Skeletal muscle tissue (tissue), 4 donors: Measurements from ENCODE around the gene KRT32. TPM values are rescaled to one million over a fixed set of nuclear protein-coding genes. Genes with fewer than 3 reads are reported as not detected.

Source experiments
- H3K27ac ChIP-seq: one replicate; pipeline ENCODE4 v1.7.0; 2013; ENCODE audit warnings: mild to moderate bottlenecking, low read depth, low read length, inconsistent platforms
- H3K27me3 ChIP-seq, 3 donors: one replicate each; pipeline ENCODE4 v1.7.0; 2013; ENCODE audit warnings: low read length in 3 of 3; ENCODE audit not compliant: control insufficient read depth in 3 of 3, insufficient read depth in 3 of 3
- H3K36me3 ChIP-seq, 3 donors: one replicate each; pipeline ENCODE4 v1.7.0; 2013; ENCODE audit warnings: low read length in 3 of 3; ENCODE audit not compliant: control insufficient read depth in 3 of 3, insufficient read depth in 3 of 3
- H3K4me1 ChIP-seq, 3 donors: one replicate each; pipeline ENCODE4 v1.7.0; 2013; ENCODE audit warnings: low read length in 3 of 3, mild to moderate bottlenecking in 3 of 3; ENCODE audit not compliant: control insufficient read depth in 3 of 3, insufficient read depth in 3 of 3
- H3K4me3 ChIP-seq, 3 donors: one replicate each; pipeline ENCODE4 v1.7.0; 2013; ENCODE audit warnings: low read length in 3 of 3
- H3K9ac ChIP-seq, 3 donors: one replicate each; pipeline ENCODE4 v1.7.0; 2013; ENCODE audit warnings: low read length in 3 of 3, mild to moderate bottlenecking in 3 of 3, moderate library complexity in 2 of 3, low read depth in 1 of 3
- H3K9me3 ChIP-seq, 3 donors: one replicate each; pipeline ENCODE4 v1.7.0; 2013; ENCODE audit warnings: low read length in 3 of 3; ENCODE audit not compliant: control insufficient read depth in 3 of 3
- total RNA-seq: library from RNA; depleted of rRNA; stranded (reverse); fragments of >200 nt; gene quantifications from one replicate; pipeline ENCODE4 v1.2.3, GENCODE V29; 2014
- donor health status: Osteomylitis.

KRT32 gene
- total RNA-seq, 1 donor from 2014 or later, result not detected

DNA sequence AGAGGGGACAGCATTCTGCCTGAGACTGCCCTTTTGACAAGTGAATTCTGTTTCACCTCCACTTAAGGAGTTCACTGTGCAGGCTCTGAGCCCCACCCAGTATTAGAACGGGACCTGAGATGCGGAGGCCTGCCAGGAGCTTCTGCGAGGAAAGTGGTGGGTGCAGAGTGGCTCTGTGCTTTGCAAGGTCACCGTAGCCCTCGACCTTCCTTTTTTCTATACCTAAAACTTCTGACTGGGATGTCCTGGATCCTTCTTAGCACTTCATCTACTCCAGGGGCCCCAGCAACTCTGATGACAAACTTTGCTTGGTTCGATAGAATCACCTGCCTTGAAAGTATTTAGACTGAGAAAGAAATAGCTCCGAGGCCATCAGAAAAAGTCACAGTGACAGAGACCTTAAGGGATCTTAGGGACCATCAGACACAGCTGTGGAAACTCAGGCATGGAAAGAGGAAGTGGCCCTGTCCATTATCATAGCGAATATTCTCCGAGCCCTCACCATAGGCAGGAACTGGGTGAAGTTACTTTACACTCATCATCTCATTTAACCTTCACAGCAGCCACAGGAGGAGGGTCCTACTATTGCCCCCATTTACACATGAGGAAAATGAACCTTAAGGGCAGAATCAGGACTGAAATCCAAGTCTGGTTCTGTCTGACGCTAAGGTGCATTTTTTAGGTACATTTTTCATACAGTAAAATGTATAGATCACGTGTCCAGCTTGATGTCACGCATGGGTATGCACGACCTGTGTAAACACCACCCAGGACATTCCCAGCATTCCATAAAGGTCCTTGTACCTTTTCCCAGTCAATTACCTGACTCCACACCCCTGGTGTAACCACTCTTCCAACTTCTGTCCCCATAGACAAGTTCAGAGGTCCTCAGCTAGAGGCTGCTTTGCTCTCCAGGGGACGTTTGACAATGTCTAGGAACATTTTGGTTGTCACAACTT is 38.9 kb upstream of the KRT32 start:
- no peaks in the 10 kb centered on the region for H3K4me1 ChIP-seq
- no peaks in the 10 kb centered on the region for H3K36me3 ChIP-seq
- no peak overlapping the region for H3K27ac ChIP-seq
- no peaks in the 10 kb centered on the region for H3K9me3 ChIP-seq
- H3K9ac ChIP-seq, result no peak overlapping the region
- H3K4me3 ChIP-seq, result no peak overlapping the region
- peaks cover 0 to 12% (median 10%) of the 10 kb centered on the region in 3 donors for H3K27me3 ChIP-seq

DNA sequence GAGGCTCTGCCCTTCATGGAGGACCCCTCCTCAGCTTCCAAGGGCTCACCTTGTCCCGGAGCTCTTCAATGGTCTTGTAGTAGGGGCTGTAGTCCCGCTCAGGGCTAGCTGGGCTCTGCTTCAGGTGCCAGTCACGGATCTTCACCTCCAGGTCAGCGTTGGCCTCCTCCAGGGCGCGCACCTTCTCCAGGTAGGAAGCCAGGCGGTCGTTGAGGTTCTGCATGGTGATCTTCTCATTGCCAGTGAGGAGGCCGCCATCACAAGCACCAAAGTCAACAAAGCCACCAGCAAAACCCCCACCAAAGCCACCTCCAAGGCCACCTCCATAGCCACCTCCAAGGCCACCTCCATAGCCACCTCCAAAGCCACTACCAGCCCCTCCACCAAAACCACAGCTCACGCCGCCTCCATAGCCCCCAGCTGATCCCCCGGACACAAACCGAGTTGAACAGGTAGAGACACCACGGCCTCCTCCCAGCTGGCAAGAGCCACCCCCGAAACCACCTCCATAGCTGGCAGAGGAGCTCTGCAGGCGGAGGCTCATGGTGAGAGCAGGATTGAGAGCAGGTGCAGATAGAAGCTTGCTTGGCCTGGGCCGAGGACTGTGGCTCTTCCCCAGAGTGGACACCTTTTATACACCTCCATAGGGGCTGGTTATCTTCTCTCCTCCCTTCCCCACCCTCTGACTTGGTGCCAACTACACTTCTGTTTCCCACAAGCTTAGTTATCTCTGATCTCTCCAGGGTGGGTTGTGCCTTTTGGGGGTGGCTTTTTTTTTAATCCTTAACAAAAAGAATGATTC is 38.0 kb upstream of the KRT32 start, which contains the start of gene KRT13:
Gene KRT13, minus strand, starts transcription at position 606 of the 802 bp plus-strand sequence. Its CDS starts 62 bp downstream, at position 544.
- Histone ChIP-seq H3K27me3 (peaks cover 0 to 12% (median 7%) of the 10 kb centered on the region in 3 donors), H3K27ac (no peak within 1 kb of the TSS), H3K9ac (no peak within 1 kb of the TSS), H3K36me3 (no peaks in the 10 kb centered on the region), H3K9me3 (no peaks in the 10 kb centered on the region), H3K4me1 (no peaks in the 10 kb centered on the region), H3K4me3 (no peak within 1 kb of the TSS)

DNA sequence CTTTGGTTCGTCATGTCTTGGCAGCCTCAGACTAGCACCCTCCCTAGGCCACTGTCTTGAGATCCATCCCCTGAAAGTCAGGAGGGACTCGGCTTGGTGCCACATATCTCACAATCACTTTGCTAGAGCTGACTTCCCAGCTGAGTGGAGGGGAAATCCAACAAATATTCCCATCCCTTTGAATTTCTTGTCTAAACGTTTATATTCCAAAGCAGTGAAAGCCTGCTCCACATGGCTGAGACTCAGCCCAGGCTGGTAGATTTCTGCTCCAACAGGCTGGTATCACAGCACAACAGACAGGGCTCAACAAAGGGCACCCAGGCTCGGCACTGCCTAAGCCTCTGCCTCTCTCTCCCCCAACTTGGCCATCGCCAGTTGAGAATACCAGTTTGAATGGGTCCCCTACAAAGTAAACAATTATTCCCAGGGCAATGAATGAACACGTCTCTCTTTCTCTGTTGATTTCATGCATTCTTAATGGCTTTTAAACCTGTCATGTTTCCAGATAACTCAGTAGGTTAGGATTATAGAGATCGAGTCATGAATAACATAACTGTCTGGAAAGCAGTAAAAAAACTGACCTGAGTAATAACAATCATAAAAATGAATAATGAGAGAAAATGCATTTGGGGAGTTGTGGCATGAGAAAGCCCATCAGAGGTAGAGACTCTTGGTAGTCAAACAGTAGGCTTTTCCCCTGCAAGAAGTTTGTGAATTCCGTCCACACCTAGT is 37.2 kb upstream of the KRT32 start:
- peaks cover 0 to 15% (median 12%) of the 10 kb centered on the region in 3 donors for H3K27me3 ChIP-seq
- H3K9me3 ChIP-seq, result no peaks in the 10 kb centered on the region
- no peaks in the 10 kb centered on the region for H3K4me1 ChIP-seq
- H3K36me3 ChIP-seq, result no peaks in the 10 kb centered on the region
- H3K9ac ChIP-seq, result no peak overlapping the region
- H3K27ac ChIP-seq, result no peak overlapping the region
- H3K4me3 ChIP-seq, result no peak overlapping the region

DNA sequence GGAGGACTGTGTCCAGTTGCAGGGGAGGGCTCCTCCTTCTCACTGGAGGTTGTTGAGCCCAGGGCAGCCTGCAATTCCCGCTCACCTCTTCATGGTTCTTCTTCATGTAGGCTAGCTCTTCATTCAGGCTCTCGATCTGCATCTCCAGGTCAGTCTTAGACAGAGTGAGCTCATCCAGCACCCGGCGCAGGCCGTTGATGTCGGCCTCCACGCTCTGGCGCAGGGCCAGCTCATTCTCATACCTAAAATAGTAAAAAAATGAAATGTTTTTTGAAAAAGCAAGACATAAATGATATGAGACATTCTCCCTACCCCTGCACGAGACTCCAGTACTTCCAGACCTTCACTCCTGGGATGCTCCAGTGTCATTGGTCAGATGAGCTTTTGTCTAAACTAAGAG is 36.0 kb upstream of the KRT32 start:
- Histone ChIP-seq H3K4me3 (no peak overlapping the region), H3K27me3 (peaks cover 0 to 23% (median 12%) of the 10 kb centered on the region in 3 donors), H3K36me3 (no peaks in the 10 kb centered on the region), H3K4me1 (no peaks in the 10 kb centered on the region), H3K9ac (no peak overlapping the region), H3K27ac (no peak overlapping the region), H3K9me3 (no peaks in the 10 kb centered on the region)

DNA sequence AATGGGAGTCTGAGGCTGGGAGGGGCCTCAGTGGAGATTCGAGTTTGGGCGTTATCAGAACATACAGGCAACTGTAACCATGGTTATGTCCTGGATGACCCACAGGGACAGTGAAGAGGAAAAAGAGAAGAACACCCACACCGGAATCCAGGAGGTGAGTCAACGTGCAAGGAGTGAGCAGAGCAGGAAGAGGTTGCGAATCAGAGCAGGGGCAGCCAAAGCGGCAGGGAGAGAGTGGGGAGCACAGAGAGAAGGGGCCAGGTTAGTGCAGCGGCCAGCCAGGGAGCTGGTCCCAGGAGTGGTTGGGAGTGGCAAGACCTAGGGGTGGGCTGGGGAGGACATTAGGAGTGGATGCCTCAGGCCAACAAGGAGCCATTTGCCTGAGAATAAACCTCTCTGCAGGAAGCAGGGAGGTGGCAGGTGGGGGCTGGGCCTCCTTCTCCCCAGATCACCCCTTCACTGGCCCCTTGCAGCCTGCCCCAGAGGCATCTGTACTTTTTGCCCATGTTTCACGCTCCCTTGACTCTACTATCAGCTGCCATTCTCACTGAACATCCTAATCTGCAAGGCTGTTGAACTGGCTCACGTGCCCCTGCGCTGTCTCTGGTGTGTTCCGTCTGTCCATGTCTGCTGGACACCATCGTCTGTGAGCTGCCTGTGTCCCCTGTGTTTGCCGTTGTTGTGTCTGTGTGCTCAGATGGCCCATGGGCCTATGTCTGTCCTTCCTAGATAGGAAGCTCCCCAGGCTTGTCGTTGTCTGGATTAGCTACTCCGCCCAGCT is 33.1 kb upstream of the KRT32 start:
- H3K9ac ChIP-seq, result no peak overlapping the region

DNA sequence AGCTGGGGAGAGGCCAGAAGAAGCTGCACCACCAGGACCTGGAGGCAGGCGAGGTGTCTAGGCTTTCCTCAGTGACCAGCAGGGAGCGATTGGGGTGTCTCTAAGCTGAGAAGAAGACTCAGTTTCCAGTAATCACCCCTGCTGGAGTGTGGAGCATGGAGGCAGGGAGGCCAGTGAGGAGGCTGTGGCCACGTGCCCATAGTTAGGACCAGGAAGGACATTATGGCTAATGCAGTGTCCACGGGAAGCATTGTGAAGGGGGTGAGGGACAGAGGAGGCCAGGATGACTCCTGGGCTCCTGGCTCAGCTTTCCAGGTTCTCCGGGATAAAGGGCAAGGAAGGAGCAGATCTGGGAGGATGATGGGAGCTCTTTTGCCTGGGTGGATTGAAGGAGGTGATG is 32.5 kb upstream of the KRT32 start:
- Histone ChIP-seq H3K4me3 (no peak overlapping the region), H3K4me1 (peaks cover 0 to 3% (median under 1%) of the 10 kb centered on the region in 3 donors), H3K9ac (no peak overlapping the region), H3K27ac (no peak overlapping the region), H3K27me3 (peaks cover 0 to 14% (median 6%) of the 10 kb centered on the region in 3 donors), H3K9me3 (no peaks in the 10 kb centered on the region), H3K36me3 (no peaks in the 10 kb centered on the region)

More for the DNA sequence above, 33.1 kb upstream of the KRT32 start:
- Histone ChIP-seq H3K4me1 (no peaks in the 10 kb centered on the region), H3K36me3 (no peaks in the 10 kb centered on the region), H3K27ac (no peak overlapping the region), H3K27me3 (peaks cover 0 to 17% (median 7%) of the 10 kb centered on the region in 3 donors), H3K4me3 (no peak overlapping the region), H3K9me3 (no peaks in the 10 kb centered on the region)

DNA sequence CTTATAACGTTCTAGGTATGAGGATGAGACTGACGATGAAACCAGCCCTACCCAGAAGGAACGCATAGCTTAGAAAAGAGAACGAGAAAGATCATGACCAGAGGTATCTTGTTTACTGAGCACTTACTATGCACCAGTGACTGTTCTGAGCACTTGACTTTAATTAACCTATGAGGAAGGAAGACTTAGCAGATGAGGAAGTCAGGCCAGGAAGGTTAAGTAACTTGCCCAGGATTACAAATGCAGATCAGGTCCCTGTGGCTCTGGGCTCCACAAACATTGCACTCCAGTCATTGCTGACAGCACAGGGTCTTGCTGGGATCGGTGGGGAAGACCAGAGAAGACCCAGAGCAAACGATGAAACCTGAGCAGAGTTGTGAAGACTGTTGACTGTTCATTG is 31.1 kb upstream of the KRT32 start:
- no peaks in the 10 kb centered on the region for H3K9me3 ChIP-seq
- H3K27ac ChIP-seq, result no peak overlapping the region
- no peak overlapping the region for H3K4me3 ChIP-seq
- H3K27me3 ChIP-seq, result peaks cover 0 to 14% (median 6%) of the 10 kb centered on the region in 3 donors
- H3K4me1 ChIP-seq, result peaks cover under 1 to 9% (median 8%) of the 10 kb centered on the region in 3 donors
- H3K9ac ChIP-seq, result no peak overlapping the region
- no peaks in the 10 kb centered on the region for H3K36me3 ChIP-seq

DNA sequence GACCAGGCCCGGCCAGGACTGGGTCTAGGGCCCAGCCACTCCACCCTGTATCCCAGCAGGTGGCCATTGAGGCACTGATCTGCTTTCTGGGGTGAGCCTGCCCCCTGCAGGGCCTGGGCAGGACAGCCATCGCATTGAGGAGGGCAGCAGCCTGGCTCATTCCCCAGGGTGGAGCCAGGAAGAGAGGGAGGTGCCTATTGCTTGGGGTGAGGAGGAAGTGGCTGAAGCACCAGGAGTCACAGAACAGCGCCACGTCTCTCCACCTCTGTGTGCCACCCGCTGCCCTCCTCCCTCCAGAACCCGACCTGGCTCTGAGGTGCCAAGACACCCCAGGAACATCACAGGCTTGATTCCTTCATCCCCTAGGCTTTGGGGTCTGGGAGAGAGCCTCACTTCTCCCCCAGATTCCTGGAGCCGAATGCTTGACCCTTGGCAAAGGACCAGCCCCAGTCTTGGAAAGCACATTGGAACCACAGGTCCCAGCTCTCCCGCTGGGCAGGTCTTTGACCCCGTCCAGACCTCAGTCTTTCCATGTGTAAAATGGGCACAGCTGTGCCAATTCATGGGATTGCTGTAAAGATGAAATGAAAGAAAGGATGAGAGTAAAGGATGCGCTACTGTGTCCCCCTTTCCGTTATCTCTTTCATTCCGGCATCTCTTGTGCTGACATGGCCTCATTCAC is 29.8 kb upstream of the KRT32 start:
- Histone ChIP-seq H3K4me3 (no peak overlapping the region), H3K36me3 (no peaks in the 10 kb centered on the region), H3K27ac (no peak overlapping the region), H3K4me1 (peaks cover 6 to 15% (median 14%) of the 10 kb centered on the region in 3 donors), H3K27me3 (peaks cover 0 to 14% (median 6%) of the 10 kb centered on the region in 3 donors), H3K9me3 (no peaks in the 10 kb centered on the region), H3K9ac (no peak overlapping the region)
